ENCODE results near the gene MICB. TPM values are rescaled to one million over a fixed set of nuclear protein-coding genes. Genes with fewer than 3 reads are reported as not detected.
"Not testable (repeated sequence)": the region's sequence is repeated elsewhere in the genome, so short reads cannot be mapped to it uniquely, and the experiment has no call there.

MICB gene
- total RNA-seq, result 10 to 100 TPM; 54.2 to 55.7 TPM

DNA sequence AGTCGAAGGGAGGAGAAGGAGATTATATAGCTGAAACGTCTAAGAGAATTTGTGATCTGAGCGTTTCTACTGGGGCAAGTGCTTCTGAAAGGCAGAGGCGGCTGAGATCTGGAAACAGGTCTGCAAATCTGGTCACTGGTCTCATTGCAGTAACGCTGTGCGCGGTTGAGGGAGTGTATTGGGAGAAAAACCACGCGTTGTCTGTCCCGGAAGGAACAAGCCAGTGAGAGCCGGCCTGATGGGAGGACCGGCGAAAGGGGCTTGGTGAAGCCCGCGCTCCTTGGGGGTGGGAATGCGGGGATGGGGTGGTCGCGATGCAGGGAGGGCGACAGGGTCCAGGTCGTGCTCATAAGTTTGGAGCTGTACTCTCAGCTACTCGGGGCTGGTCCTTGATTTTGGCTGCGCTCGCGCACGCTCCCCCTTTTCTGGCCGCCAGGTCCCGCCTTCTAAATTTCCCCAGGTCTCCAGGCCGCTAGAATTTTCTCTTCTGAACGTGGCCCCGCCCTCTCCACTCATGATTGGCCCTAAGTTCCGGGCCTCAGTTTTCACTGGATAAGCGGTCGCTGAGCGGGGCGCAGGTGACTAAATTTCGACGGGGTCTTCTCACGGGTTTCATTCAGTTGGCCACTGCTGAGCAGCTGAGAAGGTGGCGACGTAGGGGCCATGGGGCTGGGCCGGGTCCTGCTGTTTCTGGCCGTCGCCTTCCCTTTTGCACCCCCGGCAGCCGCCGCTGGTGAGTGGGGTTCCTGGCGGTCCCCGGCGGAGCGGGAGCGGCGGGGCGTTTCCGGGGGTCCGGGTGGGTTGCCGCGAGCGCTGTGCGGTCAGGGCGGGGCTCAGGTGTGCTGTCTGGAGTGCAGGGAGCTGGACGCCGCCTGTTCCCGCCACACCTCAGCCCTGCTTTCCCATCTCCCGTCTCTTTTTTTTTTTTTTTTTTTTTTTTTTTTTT is at the start of gene MICB:
Gene MICB (plus strand): TSS at position 615 of the 946 bp plus-strand sequence. CDS start 49 bp downstream, at position 664.
- peak; percentile 90 for DNase-seq
- ChIA-PET CTCF (interaction anchor here (0.7 to 2.2 kb wide), 4 partner anchors 14 to 101 kb away, joined by 3 to 9 read pairs (median 4); partner anchors contain the start of gene DDX39B), POLR2A (interaction anchor here (1.3 kb wide), 1 partner anchor 44 kb away, joined by 3 read pairs; the partner anchor contains the start of gene DDX39B)
- H3K4me3 Mint-ChIP-seq, result peak within 1 kb of the TSS; percentile 82
- no peaks in the 10 kb centered on the region for H3K9me3 Mint-ChIP-seq
- no peaks in the 10 kb centered on the region for H3K27me3 Mint-ChIP-seq
- H3K36me3 Mint-ChIP-seq (ENCODE audit: low read depth), result peaks cover 29% of the 10 kb centered on the region
- H3K4me1 Mint-ChIP-seq, result peaks cover 62% of the 10 kb centered on the region
- H3K27ac Mint-ChIP-seq, result peak within 1 kb of the TSS; percentile 83

DNA sequence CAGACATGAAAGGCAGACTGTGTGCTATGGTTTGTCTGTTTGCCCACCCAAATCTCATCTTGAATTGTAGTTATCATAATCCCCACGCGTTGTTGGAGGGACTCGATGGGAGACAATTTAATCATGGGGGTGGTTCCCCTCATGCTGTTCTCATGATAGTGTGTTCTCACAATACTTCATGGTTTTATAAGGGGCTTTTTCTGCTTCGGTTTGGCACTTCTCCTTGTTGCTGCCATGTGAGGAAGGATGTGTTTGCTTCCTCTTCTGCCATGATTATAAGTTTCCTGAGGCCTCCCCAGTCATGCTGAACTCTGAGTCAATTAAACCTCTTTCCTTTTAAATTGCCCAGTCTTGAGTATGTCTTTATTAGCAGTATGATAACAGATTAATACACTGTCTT is 47.2 kb upstream of the MICB start:
- Mint-ChIP-seq H3K4me3 (no peak overlapping the region), H3K27ac (no peak overlapping the region), H3K27me3 (peaks cover 53% of the 10 kb centered on the region), H3K4me1 (no peaks in the 10 kb centered on the region), H3K36me3 (ENCODE audit: low read depth) (peaks cover 3% of the 10 kb centered on the region), H3K9me3 (peaks cover 4% of the 10 kb centered on the region)
- ChIA-PET POLR2A (no interaction called here), CTCF (interaction anchor here (1.1 kb wide), 1 partner anchor 84 kb away, joined by 3 read pairs; no protein-coding TSS in a partner anchor)
- DNase-seq, result no peak

- DNase-seq, result no peak
- ChIA-PET CTCF (interaction anchor here (0.8 kb wide), 1 partner anchor 377 kb away, joined by 3 read pairs; no protein-coding TSS in a partner anchor), POLR2A (no interaction called here)
- Mint-ChIP-seq H3K4me1 (no peaks in the 10 kb centered on the region), H3K36me3 (ENCODE audit: low read depth) (peaks cover 3% of the 10 kb centered on the region), H3K9me3 (peaks cover 4% of the 10 kb centered on the region), H3K27ac (no peak overlapping the region), H3K4me3 (no peak overlapping the region), H3K27me3 (peaks cover 46% of the 10 kb centered on the region)
These were observed 45.1 kb upstream of the MICB start for GRCh38 chr6:31452859-31453258.

DNA sequence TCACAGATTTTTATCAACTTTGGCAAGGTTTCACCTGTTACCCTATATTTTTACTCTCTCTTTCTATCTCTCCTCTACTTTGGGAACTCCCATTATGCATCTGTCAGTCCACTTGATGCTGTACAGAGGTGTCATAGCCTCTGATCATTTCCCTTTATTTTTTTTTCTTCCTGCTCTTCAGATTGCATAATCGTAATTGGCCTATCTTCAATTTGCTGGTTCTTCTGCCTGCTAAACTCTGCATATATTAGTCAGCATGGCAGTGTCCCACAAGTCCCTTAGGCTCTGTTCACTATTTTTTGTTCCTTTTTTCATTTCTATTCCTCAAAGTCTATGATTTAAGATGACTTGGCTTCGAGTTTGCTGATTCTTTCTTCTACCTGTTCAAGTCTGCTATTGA is 44.7 kb upstream of the MICB start:
- H3K4me3 Mint-ChIP-seq, result no peak overlapping the region
- ChIA-PET POLR2A (no interaction called here), CTCF (no interaction called here)
- H3K27ac Mint-ChIP-seq, result no peak overlapping the region
- H3K4me1 Mint-ChIP-seq, result no peaks in the 10 kb centered on the region
- peaks cover 45% of the 10 kb centered on the region for H3K27me3 Mint-ChIP-seq
- peaks cover 3% of the 10 kb centered on the region for H3K36me3 Mint-ChIP-seq (ENCODE audit: low read depth)
- H3K9me3 Mint-ChIP-seq, result peaks cover 4% of the 10 kb centered on the region
- DNase-seq, result no peak

DNA sequence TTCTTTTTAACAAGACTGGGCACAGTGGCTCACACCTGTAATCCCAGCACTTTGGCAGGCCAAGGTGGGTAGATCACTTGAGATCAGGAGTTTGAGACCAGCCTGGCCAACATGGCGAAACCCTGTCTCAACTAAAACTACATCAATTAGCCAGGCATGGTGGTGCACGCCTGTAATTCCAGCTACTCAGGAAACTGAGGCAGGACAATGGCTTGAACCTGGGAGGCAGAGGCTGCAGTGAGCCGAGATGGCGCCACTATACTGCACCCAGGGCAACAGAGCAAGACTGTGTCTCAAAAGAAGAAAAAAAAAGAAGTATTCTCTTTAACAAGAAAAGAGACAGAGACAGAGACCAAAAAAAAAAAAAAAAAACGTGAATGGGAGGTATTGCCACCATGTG is 38.1 kb upstream of the MICB start:
- Mint-ChIP-seq H3K4me1 (peaks cover 26% of the 10 kb centered on the region), H3K36me3 (ENCODE audit: low read depth) (peaks cover 18% of the 10 kb centered on the region)
- POLR2A ChIA-PET, DNase-seq, H3K27me3 Mint-ChIP-seq, H3K4me3 Mint-ChIP-seq, H3K9me3 Mint-ChIP-seq, H3K27ac Mint-ChIP-seq: not testable (repeated sequence)
- CTCF ChIA-PET, result interaction anchor here (1.4 kb wide), 1 partner anchor 9 kb away, joined by 3 read pairs; no protein-coding TSS in a partner anchor

DNA sequence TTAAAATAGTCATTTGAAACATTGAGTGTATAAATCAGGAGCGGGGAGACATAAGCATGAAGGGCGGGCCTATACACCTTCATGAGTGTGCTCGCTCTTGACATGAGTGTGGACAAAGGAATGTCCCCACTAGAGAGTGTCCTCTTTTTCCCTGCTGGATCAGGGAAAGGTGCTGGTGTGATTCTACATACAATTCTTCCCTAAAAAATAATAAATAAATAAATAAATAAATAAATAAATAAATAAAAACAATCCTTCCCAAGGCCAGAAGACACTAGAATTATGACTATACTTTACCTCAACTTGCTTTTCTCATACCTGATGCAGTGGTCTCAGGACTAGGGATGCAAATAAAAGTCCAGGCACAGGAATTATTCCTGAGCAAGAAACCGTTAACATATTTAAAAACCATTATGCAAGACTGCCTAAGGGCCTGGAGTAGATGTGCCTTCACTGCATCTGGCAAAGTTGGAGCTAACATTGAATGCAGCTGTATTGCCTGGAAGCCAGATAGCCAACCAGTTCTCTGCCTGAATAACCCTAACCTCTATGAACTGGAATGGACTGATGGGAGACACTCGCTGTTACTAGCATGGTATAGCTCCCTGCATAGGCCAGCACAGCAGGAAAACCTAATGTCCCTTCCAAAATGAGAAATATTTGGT is 37.5 kb upstream of the MICB start:
- H3K27ac Mint-ChIP-seq, result no peak overlapping the region
- DNase-seq, result no peak
- CTCF ChIA-PET, result interaction anchor here (1.1 to 1.4 kb wide), 2 partner anchors 9 to 14 kb away, joined by 3 read pairs; no protein-coding TSS in a partner anchor
- peaks cover 4% of the 10 kb centered on the region for H3K27me3 Mint-ChIP-seq
- peaks cover 24% of the 10 kb centered on the region for H3K36me3 Mint-ChIP-seq (ENCODE audit: low read depth)
- no peak overlapping the region for H3K4me3 Mint-ChIP-seq
- POLR2A ChIA-PET, result no interaction called here
- peaks cover 32% of the 10 kb centered on the region for H3K4me1 Mint-ChIP-seq
- H3K9me3 Mint-ChIP-seq, result no peaks in the 10 kb centered on the region

DNA sequence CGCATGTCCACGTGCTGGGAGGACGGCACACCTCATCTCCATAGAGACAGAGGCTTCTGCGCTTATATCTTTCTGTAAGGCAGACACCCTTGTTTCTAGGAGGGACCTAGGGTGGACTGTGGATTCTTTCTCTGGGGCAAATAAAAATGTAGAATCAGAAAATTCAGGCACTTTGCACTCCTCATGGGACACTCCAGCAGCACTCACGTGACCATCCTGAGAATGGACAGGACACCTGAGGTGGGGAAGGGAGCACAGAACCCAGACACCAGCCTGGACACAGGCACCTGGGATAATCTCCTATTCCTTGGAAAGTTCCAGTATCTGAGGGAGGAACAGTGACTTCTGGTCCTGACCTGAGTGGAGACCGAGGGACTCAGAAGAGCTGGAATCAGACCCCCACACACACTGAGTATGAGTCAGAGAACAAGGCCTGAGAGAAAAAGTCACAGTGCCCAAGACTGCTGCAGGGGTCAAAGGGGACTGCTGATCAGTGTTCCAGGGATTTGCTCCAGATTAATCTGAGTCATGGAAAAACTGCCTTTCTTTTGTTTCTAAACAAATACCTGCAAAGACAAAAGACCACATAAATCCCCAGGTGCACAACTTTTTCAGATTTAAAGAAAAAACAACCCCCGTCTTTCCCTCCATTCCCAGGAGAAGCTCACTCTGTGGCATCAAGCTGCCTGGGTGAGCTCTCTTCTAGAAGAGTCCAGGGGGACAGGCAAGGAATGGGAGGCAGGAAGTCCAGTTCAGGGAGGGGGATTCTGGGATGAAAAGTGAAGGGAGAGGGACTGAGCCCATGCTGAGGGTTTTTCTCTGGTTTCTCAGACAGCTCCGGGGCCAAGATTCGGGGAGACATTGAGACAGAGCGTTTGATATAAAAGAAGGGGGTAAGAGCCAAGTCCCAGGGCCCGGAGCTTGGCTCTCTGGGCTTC is 35.6 kb upstream of the MICB start:
- H3K4me3 Mint-ChIP-seq, result peak overlapping the region; percentile 99
- H3K27ac Mint-ChIP-seq, result peak overlapping the region; percentile 94
- peaks cover 50% of the 10 kb centered on the region for H3K4me1 Mint-ChIP-seq
- no peaks in the 10 kb centered on the region for H3K9me3 Mint-ChIP-seq
- H3K27me3 Mint-ChIP-seq, result peaks cover 4% of the 10 kb centered on the region
- CTCF ChIA-PET, result interaction anchor here (0.6 to 1.7 kb wide), 7 partner anchors 16 to 1012 kb away, joined by 3 to 6 read pairs (median 4); no protein-coding TSS in a partner anchor
- POLR2A ChIA-PET, result no interaction called here
- DNase-seq, result no peak
- H3K36me3 Mint-ChIP-seq (ENCODE audit: low read depth), result peaks cover 39% of the 10 kb centered on the region

- Mint-ChIP-seq H3K4me1 (peaks cover 59% of the 10 kb centered on the region), H3K36me3 (ENCODE audit: low read depth) (peaks cover 43% of the 10 kb centered on the region), H3K27me3 (peaks cover 2% of the 10 kb centered on the region), H3K4me3 (peak overlapping the region; percentile 99), H3K27ac (peak overlapping the region; percentile 94), H3K9me3 (no peaks in the 10 kb centered on the region)
- ChIA-PET POLR2A (no interaction called here), CTCF (interaction anchor here (0.6 to 1.7 kb wide), 6 partner anchors 15 to 1013 kb away, joined by 3 to 6 read pairs (median 4); no protein-coding TSS in a partner anchor)
- DNase-seq, result peak; percentile 93
These were observed 34.7 kb upstream of the MICB start for GRCh38 chr6:31462964-31463870.

- Mint-ChIP-seq H3K9me3 (no peaks in the 10 kb centered on the region), H3K27me3 (no peaks in the 10 kb centered on the region), H3K4me1 (peaks cover 69% of the 10 kb centered on the region), H3K27ac (peak overlapping the region; percentile 94), H3K36me3 (ENCODE audit: low read depth) (peaks cover 43% of the 10 kb centered on the region), H3K4me3 (peak overlapping the region; percentile 99)
- DNase-seq, result no peak
- ChIA-PET POLR2A (interaction anchor here (0.5 kb wide), 1 partner anchor 850 kb away, joined by 4 read pairs; no protein-coding TSS in a partner anchor), CTCF (no interaction called here)
These were observed 33.4 kb upstream of the MICB start for GRCh38 chr6:31464252-31465184.

DNA sequence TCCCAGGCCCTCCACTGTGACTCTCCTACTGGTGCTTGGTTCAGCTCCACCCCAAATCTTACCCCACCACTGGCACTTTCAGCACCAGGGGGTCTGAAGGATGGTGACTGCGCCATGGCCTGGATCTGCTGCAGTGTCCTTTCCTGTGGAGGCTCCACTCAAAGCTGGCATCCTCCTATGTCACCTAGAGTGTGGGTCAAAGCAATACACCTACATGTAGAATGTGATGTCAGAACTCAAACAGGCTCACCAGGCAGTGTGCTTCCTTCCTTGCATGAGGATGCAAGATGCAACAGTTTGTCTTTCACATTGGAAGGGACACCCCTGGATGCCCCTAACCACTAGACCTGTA is 32.8 kb upstream of the MICB start:
- Mint-ChIP-seq H3K27me3 (no peaks in the 10 kb centered on the region), H3K4me3 (peak overlapping the region; percentile 99), H3K4me1 (peaks cover 74% of the 10 kb centered on the region), H3K36me3 (ENCODE audit: low read depth) (peaks cover 44% of the 10 kb centered on the region), H3K27ac (peak overlapping the region; percentile 38), H3K9me3 (no peaks in the 10 kb centered on the region)
- POLR2A ChIA-PET, result no interaction called here
- CTCF ChIA-PET, result no interaction called here
- DNase-seq, result no peak

GRCh38 chr6:31465718-31466117 is 32.2 kb upstream of the MICB start:
- ChIA-PET POLR2A (no interaction called here), CTCF (no interaction called here)

More at GRCh38 chr6:31465718-31466117, 32.2 kb upstream of the MICB start:
- Mint-ChIP-seq H3K27me3 (no peaks in the 10 kb centered on the region), H3K4me3 (peak overlapping the region; percentile 99), H3K4me1 (peaks cover 80% of the 10 kb centered on the region), H3K36me3 (ENCODE audit: low read depth) (peaks cover 47% of the 10 kb centered on the region), H3K27ac (peak overlapping the region; percentile 57), H3K9me3 (no peaks in the 10 kb centered on the region)
- DNase-seq, result no peak
